H1 (cell line): Measurements from ENCODE around the gene EFR3B. TPM values are rescaled to one million over a fixed set of nuclear protein-coding genes. Genes with fewer than 3 reads are reported as not detected.

Experiments used
- CBX5 ChIP-seq: fragments of 300-800, 300-1000 bp; sonication (generic); IDR thresholded peaks from 2 replicates; pipeline ENCODE4 v1.7.1; 2016; ENCODE audit warnings: antibody characterized with exemption, low read length, low read depth
- E2F6 ChIP-seq: IDR thresholded peaks from 2 replicates; pipeline ENCODE4 v1.6.1; 2012; ENCODE audit warnings: inconsistent platforms
- EP300 ChIP-seq, 2 experiments: IDR thresholded peaks; 1 replicate in 1 of 2; 2 replicates in 1 of 2; pipeline ENCODE4 v1.6.1; 2011 to 2012; ENCODE audit warnings: low read depth in 2 of 2, low read length in 2 of 2, mild to moderate bottlenecking in 2 of 2, borderline replicate concordance in 1 of 2, inconsistent platforms in 1 of 2, moderate library complexity in 1 of 2
- FOSL1 ChIP-seq: IDR thresholded peaks from 2 replicates; pipeline ENCODE4 v1.6.1; 2011; ENCODE audit warnings: mild to moderate bottlenecking, low read depth, low read length, moderate library complexity; ENCODE audit not compliant: insufficient read depth
- RBBP5 ChIP-seq: IDR thresholded peaks from 2 replicates; pipeline ENCODE4 v1.7.1; 2012; ENCODE audit warnings: low read depth, mild to moderate bottlenecking, inconsistent platforms, low read length, moderate library complexity, borderline replicate concordance
- SP4 ChIP-seq: IDR thresholded peaks from 2 replicates; pipeline ENCODE4 v1.6.1; 2012; ENCODE audit warnings: low read length, inconsistent platforms
- TAF7 ChIP-seq: optimal IDR thresholded peaks from 2 replicates; pipeline ENCODE3; 2011; ENCODE audit warnings: low read depth, mild to moderate bottlenecking, inconsistent platforms, low read length, moderate library complexity, borderline replicate concordance
- TCF12 ChIP-seq: IDR thresholded peaks from 2 replicates; pipeline ENCODE4 v1.6.1; 2011; ENCODE audit warnings: low read depth, mild to moderate bottlenecking, low read length
- USF2 ChIP-seq: IDR thresholded peaks from 2 replicates; pipeline ENCODE4 v1.6.1; 2011; ENCODE audit warnings: low read length, improper control_type of control experiment
- YY1 ChIP-seq: IDR thresholded peaks from 2 replicates; pipeline ENCODE4 v1.6.1; 2011; ENCODE audit warnings: low read depth, mild to moderate bottlenecking, low read length
- ZNF274 ChIP-seq: IDR thresholded peaks from 2 replicates; pipeline ENCODE4 v1.7.0; 2012; ENCODE audit warnings: low read length, borderline replicate concordance; ENCODE audit errors: extremely low read depth
- polyA plus RNA-seq, 7 experiments: library from polyadenylated mRNA; depleted of rRNA in 3 of 7; stranded (reverse) in 5 of 7; unstranded in 2 of 7; fragments of >200 nt in 5 of 7; fragments of 200-250 nt in 2 of 7; gene quantifications; 1 replicate in 5 of 7; 2 replicates in 1 of 7; 4 replicates in 1 of 7; pipeline versions ENCODE4 v1.2.1 to v1.2.3, GENCODE V29; 2011 to 2013; ENCODE audit warnings: missing spikeins in 2 of 7, mixed read lengths in 2 of 7
- total RNA-seq: library from RNA; stranded (reverse); fragmentation: NEBNext Ultra II Directional; extraction: Animal tissue kit (Norgen Biotek cat#: 25700); gene quantifications from 2 replicates; pipeline ENCODE4 v1.2.1, GENCODE V29; 2021

Gene EFR3B
- total and polyA plus RNA-seq, 2 of the 8 experiments (the other 6 are each of a cell fraction or from before 2014, with no cell fraction given), result 3.4 to 9.6 TPM

GRCh38 chr2:25063876-25064660, 22.2 kb downstream of the EFR3B start (continued):
- TF ChIP-seq USF2 (no peak), RBBP5 (no peak), CBX5 (no peak), YY1 (no peak), TCF12 (no peak), EP300 (IDR thresholded peaks at IDR 0.05; ENCODE audit: borderline replicate concordance in 1 of 2, low read depth in 2 of 2, low read length in 2 of 2) (no peak), TAF7 (no peak), SP4 (no peak), FOSL1 (no peak), ZNF274 (no peak), E2F6 (no peak)
